GM12801 (cell line): ENCODE data around the gene WDR87.

Experiments
- CTCF ChIP-seq: IDR thresholded peaks from one replicate; pipeline ENCODE4 v1.5.1; 2011; ENCODE audit warnings: control low read depth; ENCODE audit not compliant: insufficient read length; ENCODE audit errors: extremely low read depth

The WDR87 gene

GRCh38 chr19:37936166-37936565 is 29.8 kb upstream of the WDR87 start:
- no peak for TF ChIP-seq CTCF

DNA sequence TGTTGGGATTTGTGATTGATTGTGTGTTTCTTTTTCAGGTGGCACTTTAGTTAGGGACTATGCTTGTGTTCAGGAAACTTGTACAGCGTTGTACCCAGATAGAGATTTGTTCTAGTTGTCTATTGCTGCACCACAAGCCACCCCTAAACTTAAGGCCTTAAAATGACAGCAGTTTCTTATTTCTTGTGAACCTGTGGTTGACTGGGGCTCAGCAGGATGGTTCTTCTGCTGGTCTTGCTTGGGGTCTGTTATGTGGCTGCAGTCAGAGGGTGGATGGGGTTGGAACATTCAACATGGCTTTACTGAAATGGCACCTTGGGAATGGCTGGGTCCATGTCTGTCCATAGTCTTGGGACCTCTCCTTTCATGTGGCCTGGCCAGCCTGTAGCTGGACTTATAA is 28.9 kb upstream of the WDR87 start:
- no peak for TF ChIP-seq CTCF

DNA sequence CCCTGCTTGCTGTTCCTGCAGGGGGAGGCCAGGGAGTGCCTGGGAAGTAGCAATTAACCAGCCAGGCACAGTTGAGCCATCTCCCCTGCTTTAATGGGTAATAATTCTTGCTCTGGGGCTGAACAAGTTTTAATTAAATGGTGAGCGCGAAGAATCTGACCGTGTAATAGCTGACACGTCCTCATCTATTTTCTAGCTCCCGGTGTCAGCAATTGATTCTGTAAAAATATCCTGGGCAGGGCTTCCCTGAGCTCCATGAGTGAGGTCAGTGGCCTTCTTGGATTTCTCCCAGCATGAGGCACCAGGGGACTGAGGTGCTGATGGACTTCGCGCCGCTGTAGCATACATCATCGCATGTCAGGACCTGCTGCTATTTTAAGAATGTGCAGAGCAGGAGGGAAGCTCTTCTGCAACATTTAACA is 27.6 kb upstream of the WDR87 start:
- no peak for TF ChIP-seq CTCF

- TF ChIP-seq CTCF, result no peak
These were observed 26.9 kb upstream of the WDR87 start for GRCh38 chr19:37932985-37933936.

- TF ChIP-seq CTCF, result no peak
These were observed 25.7 kb upstream of the WDR87 start for GRCh38 chr19:37931881-37932655.

DNA sequence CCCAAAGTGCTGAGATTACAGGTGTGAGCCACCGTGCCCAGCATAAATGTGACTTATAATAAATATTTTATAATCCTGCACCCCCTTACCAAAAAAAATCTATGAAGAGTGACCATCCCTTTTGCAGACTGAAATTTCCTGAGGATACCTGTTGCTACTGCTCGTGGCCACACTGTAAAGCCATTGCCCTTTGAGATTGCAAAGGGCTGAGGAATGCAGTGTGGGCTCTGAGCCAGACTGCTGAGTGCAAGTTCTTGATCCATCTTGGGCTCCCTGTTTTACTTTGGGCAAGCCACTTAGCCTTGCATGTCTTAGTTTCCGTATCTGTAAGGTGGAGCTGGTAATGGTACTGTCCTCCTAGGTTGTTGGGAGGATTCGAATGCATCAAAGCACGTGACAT is 24.0 kb upstream of the WDR87 start:
- no peak for TF ChIP-seq CTCF

- TF ChIP-seq CTCF, result no peak
These were observed 23.0 kb upstream of the WDR87 start for GRCh38 chr19:37929355-37929923.
